IPS DF 4.7 (cell line): ENCODE results near the gene HYPK.
A peak's percentile ranks its signal among the peaks of the same experiment; 100 is the strongest.
"Not testable (repeated sequence)": the region's sequence is repeated elsewhere in the genome, so short reads cannot be mapped to it uniquely, and the experiment has no call there.

ENCODE experiments used
- DNase-seq: peaks from one replicate; pipeline ENCODE4 v3.0.0-alpha.2; 2013; ENCODE audit warnings: low spot score; ENCODE audit errors: extremely low read depth

The HYPK gene

DNA sequence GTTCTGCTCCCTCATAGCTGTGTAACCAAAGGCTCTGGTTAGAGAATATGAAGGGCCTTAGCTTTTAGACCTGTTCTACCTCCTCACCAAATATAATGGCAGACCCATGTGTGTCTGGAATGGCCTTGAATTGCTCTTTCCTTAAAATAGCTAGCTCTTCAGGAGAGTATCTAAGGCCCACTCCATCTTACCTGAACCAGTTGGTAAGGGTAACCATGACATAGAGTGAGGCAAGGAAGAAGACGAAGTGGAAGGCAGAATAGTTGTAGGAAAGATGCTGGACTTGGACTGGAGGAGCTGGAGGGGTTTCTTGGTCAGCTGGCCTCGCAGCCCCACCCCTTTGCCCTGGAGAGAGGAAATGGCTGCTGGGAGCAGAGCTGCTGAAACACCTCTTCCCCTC lies 5.2 kb upstream of the HYPK start:
- no peak for DNase-seq

DNA sequence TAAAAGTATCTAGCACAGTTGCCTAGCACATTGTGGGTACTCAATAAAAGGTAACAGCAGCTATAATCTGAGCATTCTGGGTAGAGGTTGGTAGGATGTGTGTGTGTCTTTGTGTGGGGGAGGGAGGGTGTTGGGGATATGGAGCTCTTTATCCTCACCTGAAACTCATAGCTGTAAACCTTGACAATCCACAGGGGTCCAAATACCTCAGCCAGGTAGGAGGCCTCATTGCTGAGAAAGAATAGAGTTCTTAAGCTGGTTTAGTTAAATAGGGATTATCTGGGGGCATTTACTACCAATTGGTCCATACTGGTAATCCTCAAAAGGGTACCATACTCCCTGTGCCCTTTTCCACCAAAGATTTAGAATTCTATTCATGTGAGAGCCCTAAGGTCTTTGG lies 4.4 kb upstream of the HYPK start:
- DNase-seq, result no peak

DNA sequence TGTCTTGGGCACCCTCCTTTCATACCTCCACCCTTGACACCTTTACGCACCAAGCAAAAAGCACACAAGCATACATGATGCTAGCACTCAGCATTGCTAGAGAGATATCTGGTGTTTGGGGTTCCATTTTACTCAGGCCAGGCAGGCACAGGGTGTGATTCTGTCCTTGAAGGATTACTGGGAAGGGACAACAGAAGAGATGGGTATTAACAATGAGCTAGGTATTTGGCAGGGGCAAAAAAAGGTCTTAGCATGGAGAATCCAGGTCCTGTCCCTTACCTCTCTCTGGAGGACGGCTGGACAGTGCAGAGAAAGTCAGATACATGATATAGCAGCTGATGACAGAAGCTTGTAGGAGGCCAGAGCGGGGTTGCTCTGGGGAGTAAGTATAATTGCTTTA lies 3.8 kb upstream of the HYPK start:
- DNase-seq, result no peak

DNA sequence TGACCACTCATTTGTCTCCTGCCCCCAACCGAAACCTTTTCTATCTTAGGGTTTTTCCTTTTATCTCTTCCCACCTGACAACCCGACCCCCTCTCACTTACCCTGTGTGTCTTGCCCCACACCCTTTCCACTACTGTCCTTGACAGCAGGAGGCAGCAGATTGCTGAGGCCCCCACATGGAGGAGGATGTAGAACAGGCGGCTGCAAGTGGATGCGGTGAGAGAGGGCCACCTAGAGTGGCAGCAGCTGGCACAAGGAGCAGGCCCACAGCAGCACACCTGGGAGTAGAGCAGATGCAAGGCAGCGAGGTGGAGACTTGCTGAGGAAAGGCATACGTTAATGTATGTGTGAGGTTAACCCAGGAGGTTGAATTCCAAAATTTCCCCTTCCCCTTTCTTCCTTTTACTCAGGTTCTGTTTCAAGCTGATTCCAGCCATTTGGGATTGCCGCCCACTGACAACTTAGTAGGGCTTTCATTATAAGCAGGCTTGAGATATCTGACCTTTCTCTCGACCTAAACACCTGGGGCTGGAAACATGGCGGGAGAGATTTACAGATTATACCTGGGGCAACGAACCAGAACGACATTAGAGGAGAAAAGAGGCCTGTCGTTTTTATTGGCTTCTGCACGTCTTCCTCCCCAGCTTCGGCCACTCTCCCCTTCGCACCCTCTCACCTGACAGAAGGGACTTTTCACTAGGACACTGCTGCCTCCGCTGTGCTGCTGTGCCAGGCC lies 1.0 kb upstream of the HYPK start:
- DNase-seq, result no peak

DNA sequence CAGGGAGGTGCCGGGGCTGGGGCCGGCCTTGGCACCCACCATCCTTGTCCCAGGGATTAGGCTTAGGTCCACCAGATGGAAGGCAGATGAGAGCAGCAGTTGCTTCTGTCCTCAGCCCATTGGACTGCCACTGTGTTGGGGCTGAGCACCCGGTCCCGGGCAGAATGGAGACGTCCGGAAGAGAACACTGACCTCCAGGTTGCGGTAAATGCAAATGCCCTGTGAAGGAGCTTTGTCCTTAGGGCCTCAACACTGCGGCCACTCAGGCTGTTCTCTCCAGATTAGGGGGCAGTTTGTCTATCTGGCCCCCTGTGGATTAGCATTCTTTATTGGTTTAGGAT lies 484 bp upstream of the HYPK start, which contains the start of gene SERINC4:
TSS of gene SERINC4 (minus strand) at position 276 of the 341 bp plus-strand sequence. CDS start at position 42, 234 bp downstream.
- no peak for DNase-seq

DNA sequence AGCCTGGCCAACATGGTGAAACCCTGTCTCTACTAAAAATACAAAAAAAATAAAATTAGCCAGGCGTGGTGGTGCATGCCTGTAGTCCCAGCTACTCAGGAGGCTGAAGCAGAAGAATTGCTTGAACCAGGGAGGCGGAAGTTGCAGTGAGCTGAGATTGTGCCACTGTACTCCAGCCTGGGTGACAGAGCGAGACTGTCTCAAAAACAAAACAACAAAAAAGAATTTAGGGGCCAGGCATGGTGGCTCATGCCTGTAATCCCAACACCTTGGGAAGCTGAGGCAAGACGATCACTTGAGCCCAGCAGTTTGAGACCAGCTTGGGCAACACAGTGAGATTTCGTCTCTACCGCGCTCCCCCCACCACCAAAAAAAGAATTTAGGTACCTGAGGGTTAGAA lies 2.3 kb downstream of the HYPK start:
- DNase-seq, result not testable (repeated sequence)

DNA sequence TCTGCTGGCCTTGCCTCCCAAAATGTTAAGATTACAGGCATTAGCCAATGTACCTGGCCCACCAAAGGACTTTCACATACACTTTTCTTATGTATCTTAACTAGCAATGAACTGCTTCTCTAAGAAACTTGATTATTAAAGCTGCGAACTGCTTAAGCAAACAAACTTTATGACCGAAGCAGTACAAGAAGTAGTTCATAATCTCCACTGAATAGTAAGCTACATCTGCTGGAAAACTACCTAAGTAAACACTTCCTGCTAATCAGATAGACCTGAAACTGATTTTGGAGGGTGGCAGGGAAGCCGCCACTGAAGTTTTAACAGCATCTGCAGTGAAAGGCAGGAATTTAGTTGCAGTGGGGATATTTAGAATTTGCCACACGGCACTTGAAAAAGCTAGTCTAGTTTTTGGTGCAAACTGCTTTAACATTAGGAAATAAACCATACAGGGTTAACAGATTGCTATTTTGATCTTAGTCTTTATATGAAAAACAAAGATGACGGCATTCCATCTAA lies 8.1 kb downstream of the HYPK start:
- DNase-seq, result no peak

DNA sequence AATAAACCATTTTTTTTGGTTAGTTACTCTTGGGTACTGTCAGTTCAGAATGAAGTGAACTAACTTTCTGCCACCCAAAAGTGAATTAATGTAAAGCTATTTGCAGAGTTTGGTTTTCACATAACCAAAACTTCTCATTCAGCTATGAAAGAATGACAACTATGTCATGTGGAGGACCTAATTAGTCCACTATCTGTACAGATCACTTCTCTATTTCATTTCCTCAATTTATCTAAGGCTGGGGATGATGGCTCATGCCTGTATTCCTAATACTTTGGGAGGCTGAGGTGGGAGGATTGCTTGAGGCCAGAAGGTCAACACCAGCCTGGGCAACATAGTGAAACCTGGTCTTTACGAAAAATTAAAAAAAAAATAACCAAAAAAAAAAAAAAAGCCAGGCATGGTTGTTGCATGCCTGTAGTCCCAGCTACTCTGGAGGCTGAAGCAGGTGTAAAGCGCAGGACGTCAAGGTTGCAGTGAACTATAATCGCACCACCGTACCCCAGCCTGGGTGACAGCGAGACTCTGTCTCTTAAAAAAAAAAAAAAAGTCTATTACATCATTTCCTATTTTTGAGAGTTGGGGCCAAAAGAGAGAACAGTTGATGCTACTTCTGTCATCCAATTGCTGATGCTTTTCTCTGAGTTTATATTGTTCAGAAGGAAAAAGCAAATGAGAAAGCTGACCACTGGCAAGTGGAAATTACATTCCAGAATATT lies 8.7 kb downstream of the HYPK start:
- no peak for DNase-seq

DNA sequence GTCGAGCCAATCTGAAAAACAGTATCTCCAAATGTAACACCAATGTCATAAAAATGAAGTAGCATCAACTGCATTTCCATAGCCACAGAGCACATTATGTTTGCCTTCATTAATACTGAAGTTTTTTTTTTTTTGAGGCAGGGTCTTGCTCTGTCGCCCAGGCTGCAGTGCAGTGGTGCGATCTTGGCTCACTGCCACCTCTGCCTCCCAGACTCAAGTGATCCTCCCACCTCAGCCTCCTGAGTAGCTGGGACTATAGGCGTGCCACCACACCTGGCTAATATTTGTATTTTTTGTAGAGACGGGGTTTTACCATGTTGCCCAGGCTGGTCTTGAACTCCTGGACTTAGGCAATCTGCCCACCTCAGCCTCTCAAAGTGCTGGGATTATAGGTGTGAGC lies 14.7 kb downstream of the HYPK start:
- not testable (repeated sequence) for DNase-seq

DNA sequence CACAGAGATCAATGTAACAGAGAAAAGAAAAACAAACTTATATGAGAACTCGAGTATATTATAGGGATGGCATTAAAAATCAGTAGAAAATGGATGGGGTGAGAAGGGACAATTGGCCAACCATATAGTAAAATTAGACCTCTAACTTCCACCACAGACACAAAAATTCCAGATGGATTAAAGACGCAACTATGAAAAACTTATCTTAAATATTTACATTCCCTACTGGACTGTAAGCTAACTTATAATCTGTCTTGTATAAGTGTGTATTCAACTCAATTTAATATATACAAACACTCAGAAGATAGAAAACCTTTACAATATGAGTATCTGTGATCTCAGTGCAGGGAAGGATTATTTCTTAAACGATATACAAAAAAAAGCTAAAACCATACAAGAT lies 21.1 kb downstream of the HYPK start:
- DNase-seq, result no peak

DNA sequence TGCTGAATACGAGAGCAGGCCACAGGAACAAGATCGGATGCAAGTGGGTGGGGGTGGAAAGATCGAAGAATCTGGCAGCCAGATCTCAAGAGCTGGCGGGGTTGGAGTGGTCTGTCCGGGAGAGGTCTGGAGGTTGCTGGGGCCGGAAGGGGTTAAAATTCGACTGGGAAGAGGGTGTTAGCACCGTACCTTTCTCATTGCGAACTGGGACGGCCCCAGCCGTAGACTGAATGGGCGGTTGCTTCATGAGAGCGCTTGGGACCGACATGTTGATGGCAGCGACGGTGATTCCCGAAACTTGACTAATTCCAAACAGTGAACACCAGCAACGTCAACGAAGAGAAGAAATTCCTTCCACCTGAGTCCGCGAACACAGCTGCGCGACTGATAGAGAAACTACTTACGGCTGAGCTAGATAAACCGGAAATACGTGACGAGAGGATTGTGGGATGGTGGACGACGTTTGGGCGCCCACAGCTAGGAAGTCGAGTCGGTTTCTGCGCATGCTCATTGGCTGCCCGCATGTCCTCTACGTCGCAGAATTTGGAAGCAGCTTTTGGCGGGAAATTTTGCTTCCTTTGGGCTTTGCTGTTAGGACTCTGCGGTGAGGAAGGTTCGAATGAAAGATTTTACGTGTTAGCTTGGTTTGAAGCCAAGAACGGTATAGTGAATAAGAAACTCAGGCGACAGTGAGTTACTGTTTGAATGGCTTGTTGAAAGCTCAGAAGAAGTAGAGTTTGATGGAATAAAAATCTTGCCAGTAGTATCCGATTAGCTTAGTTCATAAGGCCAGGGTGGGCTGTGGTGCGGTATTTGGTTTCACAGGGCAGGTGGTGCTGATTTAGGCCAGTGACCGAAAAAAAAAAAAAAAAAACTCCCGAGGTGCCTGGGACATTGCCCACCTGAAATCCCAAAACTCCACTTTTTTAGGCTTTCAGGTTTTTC lies 24.2 kb downstream of the HYPK start, which contains the start of gene MFAP1:
TSS of gene MFAP1 (minus strand) at position 389 of the 945 bp plus-strand sequence. CDS start at position 268, 121 bp downstream.
- peak; percentile 92 for DNase-seq

DNA sequence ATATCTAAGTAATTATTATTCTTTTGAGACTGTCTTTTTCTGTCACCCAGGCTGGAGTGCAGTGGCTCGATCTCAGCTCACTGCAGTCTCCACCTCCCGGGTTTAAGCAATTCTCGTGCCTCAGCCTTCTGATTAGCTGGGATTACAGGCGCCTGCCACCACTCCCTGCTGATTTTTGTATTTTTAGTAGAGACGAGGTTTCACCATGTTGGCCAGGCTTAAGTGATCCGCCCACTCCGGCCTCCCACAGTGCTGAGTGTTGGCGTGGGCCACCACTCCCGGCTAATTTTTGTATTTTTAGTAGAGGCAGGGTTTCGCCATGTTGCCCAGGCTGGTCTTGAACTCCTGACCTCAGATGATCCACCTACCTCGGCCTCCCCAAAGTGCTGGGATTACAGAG lies 24.9 kb downstream of the HYPK start:
- not testable (repeated sequence) for DNase-seq

DNA sequence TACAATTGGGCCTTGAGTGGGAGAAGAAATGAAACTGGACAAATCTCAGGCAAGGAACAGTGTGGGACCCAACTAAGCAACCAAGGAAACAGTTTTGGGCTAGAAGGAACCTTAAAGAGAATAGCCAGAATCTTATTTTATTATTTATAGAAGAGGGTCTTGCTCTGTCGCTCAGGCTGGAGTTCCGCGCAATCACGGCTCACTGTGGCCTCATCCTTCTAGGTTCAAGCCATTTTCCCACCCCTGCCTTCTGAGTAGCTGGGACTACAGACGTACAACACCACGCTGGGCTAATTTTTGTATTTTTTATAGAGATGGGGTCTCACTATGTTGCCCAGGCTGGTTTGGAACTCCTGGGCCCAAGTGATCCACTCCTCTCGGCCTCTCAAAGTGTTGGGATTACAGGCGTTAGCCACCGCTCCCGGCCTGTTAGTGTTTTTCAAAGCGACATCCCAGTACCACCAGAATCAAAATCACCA lies 25.7 kb downstream of the HYPK start:
- DNase-seq, result no peak

DNA sequence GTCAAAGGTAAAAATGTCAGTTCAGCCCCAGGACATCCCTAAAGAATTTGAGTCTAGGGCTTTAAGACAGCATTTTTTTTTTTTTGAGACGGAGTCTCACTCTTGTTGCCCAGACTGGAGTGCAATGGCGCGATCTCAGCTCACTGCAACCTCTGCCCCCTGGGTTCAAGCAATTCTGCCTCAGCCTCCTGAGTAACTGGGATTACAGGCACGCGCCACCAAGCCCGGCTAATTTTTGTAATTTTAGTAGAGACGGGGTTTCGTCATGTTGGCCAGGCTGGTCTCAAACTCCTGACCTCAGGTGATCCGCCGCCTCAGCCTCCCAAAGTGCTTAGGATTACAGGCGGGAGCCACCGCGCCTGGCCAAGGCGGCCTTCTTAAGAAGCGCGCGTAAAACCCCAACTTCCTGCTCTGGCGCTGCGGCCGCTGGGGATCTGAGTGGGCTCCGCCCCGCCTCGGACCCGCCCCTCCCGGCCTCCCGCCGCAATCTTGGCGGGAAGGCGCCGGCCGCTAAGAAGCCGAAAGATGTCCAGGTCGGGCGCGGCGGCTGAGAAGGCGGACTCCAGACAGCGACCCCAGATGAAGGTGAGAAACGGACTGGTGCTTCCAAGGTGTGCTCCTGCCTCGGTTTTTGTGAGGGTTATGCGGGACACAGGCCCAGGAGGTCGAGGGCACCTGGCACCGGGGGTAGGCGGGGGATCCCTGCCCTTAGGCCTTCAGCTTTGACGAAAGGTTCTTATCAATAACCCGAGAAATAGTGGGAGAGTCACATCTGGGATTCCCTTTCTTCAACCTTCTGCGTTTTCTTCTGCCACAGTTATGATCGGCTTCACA lies 26.3 kb downstream of the HYPK start, which contains the start of gene WDR76:
TSS of gene WDR76 (plus strand) at position 495 of the 834 bp plus-strand sequence. CDS start at position 526, 31 bp downstream.
- peak; percentile 38 for DNase-seq

DNA sequence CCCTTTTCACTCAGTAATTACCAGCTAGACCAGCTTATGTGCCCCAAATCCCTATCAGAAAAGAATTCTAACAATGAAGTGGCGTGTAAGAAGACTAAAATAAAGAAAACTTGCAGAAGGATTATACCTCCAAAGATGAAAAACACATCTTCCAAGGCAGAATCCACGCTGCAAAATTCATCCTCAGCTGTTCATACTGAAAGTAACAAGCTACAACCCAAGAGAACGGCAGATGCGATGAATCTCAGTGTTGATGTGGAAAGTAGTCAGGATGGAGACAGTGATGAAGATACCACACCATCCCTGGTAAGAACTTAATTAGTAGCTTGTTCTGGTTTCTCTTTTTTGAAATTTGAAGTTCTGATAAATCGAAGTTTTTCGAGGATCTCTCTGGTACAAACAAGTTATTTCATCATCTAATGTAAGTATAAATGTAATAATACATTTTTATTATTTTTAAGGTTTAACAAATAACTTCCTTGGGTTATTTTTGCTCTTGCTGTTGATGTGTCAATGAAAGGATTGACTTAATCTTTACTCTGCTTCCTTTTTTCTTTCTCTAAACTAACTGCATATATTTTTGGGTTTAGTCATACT lies 27.8 kb downstream of the HYPK start:
- no peak for DNase-seq

DNA sequence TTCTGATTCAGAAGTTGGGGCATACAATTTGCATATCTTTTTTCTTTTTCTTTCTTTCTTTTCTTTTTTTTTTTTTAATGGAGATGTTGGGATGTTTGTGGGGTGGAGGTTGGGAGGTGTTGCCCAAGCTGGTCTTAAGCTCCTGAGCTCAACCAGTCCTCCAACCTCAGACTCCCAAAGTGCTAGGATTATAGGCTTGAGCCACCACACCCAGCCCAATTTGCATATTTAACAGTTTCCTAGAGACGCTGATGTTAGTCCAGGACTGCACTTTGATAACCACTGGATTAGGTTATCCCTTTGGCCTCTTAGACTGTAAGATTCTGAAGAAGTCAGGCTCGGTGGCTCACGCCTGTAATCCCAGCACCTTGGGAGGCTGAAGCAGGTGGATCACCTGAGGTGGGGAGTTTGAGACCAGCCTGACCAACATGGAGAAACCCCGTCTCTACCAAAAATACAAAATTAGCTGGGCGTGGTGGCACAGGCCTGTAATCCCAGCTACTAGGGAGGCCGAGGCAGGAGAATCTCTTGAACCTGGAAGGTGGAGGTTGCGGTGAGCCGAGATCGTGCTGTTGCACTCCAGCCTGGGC lies 29.6 kb downstream of the HYPK start:
- DNase-seq, result not testable (repeated sequence)

DNA sequence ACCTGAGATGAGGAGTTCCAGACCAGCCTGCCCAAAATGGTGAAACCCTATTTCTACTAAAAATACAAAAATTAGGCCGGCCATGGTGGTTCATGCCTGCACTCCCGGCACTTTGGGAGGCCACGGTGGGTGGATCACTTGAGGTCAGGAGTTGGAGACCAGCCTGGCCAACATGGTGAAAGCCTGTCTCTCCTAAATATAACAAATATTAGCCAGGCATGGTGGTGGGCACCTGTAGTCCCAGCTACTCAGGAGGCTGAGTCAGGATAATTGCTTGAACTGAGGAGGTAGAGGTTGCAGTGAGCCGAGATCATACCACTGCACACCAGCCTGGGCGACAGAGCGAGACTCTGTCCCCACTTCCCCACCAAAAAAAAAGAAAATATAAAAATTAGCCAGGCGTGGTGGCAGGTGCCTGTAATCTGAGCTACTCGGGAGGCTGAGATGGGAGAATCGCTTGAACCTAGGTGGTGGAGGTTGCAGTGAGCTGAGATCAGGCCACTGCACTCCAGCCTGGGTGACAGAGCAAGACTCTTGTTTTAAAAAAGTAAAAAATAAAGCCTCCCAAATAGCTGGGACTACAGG lies 30.4 kb downstream of the HYPK start:
- not testable (repeated sequence) for DNase-seq

DNA sequence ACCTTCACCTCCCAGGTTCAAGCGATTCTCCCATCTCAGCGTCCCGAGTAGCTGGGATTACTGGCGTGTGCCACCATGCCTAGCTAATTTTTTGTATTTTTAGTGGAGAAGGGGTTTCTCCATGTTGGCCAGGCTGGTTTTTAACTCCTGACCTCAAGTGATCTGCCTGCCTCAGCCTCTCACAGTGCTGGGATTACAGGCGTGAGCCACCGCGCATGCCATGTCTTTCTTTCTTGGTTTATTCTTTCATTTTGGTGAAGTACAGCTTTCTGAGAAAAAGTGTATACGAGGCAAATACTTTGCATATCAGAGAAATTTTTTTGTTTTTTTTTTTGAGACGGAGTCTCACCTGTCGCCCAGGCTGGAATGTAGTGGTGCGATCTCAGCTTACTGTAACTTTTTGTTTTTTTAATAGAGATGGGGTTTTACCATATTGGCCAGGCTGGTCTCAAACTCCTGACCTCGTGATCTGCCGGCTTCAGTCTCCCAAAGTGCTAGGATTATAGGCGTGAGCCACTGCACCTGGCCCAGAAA lies 31.2 kb downstream of the HYPK start:
- not testable (repeated sequence) for DNase-seq

DNA sequence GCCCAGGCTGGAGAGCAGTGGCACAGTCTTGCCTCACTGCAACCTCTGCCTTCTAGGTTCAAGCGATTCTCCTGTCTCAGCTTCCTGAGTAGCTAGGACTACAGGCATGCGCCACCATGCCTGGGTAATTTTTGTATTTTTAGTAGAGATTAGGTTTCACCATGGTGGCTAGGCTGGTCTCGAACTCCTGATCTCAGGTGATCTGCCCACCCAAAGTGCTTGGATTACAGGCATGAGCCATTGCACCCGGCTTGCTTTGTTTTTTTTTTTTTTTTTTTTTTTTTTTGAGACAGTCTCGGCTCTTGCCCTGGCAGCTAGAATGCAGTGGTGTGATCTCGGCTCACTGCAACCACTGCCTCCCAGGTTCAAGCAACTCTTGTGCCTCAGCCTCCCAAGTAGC lies 32.1 kb downstream of the HYPK start:
- not testable (repeated sequence) for DNase-seq
